Measurements from ENCODE around the gene SRSF10.

DNA sequence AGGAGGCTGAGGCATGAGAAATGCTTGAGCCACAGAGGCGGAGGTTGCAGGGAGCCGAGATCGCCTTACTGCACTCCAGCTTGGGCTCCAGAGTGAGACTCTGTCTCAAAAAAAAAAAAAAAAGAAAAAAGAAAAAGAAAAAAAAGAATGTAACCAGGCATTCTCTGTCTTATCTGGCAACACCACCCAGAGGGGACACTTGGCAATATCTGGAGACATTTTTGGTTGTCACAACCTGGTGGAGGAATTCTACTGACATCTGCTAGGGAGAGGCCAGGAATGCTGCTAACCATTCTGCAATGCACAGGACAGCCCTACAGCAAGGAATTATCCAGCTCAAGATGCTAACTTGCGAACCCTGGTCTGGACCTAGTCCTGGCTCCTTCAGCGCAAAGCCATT lies 64.7 kb downstream of the SRSF10 start:
- TF ChIP-seq, protein P1, sequence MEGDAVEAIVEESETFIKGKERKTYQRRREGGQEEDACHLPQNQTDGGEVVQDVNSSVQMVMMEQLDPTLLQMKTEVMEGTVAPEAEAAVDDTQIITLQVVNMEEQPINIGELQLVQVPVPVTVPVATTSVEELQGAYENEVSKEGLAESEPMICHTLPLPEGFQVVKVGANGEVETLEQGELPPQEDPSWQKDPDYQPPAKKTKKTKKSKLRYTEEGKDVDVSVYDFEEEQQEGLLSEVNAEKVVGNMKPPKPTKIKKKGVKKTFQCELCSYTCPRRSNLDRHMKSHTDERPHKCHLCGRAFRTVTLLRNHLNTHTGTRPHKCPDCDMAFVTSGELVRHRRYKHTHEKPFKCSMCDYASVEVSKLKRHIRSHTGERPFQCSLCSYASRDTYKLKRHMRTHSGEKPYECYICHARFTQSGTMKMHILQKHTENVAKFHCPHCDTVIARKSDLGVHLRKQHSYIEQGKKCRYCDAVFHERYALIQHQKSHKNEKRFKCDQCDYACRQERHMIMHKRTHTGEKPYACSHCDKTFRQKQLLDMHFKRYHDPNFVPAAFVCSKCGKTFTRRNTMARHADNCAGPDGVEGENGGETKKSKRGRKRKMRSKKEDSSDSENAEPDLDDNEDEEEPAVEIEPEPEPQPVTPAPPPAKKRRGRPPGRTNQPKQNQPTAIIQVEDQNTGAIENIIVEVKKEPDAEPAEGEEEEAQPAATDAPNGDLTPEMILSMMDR (IDR thresholded peaks at IDR 0.05): no peak
- no peak for TF ChIP-seq POLR2A (IDR thresholded peaks at IDR 0.05)
